Stimulated activated CD4-positive, alpha-beta T cell treated with anti-CD3 and anti-CD28 coated beads, Interleukin-1b, Interleukin-23, amount 100 ng/mL, for 1 hour (primary cell): ENCODE results near the gene CCDC187.

Experiments
- DNase-seq, 2 donors: peaks; one replicate each; pipeline ENCODE4 v3.0.0-alpha.2; 2020; ENCODE audit warnings: low read depth in 2 of 2

CCDC187 gene

GRCh38 chr9:136297766-136298735 lies 5.8 kb downstream of the CCDC187 start:
- no peak for DNase-seq

GRCh38 chr9:136297016-136297691 lies 6.7 kb downstream of the CCDC187 start:
- no peak for DNase-seq

- no peak for DNase-seq
Measured at GRCh38 chr9:136296434-136297015, 7.4 kb downstream of the CCDC187 start.

GRCh38 chr9:136295542-136296433 lies 8.1 kb downstream of the CCDC187 start:
- no peak for DNase-seq

GRCh38 chr9:136295055-136295454 lies 8.8 kb downstream of the CCDC187 start:
- no peak for DNase-seq

GRCh38 chr9:136294437-136294836 lies 9.5 kb downstream of the CCDC187 start:
- DNase-seq, result no peak

GRCh38 chr9:136293476-136294077 lies 10.3 kb downstream of the CCDC187 start:
- no peak for DNase-seq

GRCh38 chr9:136292591-136293448 lies 11.1 kb downstream of the CCDC187 start:
- no peak for DNase-seq

- no peak for DNase-seq
Measured at GRCh38 chr9:136292026-136292538, 11.8 kb downstream of the CCDC187 start.

GRCh38 chr9:136291306-136292025 lies 12.4 kb downstream of the CCDC187 start:
- DNase-seq, result no peak

GRCh38 chr9:136290508-136291000 lies 13.3 kb downstream of the CCDC187 start:
- DNase-seq, result no peak

- no peak for DNase-seq
Measured at GRCh38 chr9:136289651-136290507, 14.0 kb downstream of the CCDC187 start.

GRCh38 chr9:136287960-136288753 lies 15.7 kb downstream of the CCDC187 start:
- DNase-seq, result no peak

GRCh38 chr9:136286987-136287379 lies 16.9 kb downstream of the CCDC187 start:
- DNase-seq, result no peak

GRCh38 chr9:136286359-136286986 lies 17.4 kb downstream of the CCDC187 start:
- DNase-seq, result no peak

- DNase-seq, result no peak
Measured at GRCh38 chr9:136285501-136286358, 18.2 kb downstream of the CCDC187 start.
